Peyer's patch (tissue), 4 donors: ENCODE results near the gene CNTNAP2.

Source experiments
- CTCF ChIP-seq, 6 experiments: fragments of 450-650 bp in 4 of 6; fragments of 200-600 bp in 2 of 6; sonication (generic) in 1 of 6; IDR thresholded peaks; one replicate each; pipeline ENCODE4 v1.5.1; 2017 to 2019; ENCODE audit warnings: antibody characterized with exemption in 6 of 6, mild to moderate bottlenecking in 3 of 6, moderate library complexity in 1 of 6
- POLR2A ChIP-seq, 2 donors: fragments of 450-650 bp; IDR thresholded peaks; one replicate each; pipeline ENCODE4 v1.5.1; 2017; ENCODE audit warnings: antibody characterized with exemption in 2 of 2, mild to moderate bottlenecking in 2 of 2, moderate library complexity in 2 of 2

- TF ChIP-seq POLR2A (IDR thresholded peaks at IDR 0.05): no peak
- no peak for TF ChIP-seq CTCF (IDR thresholded peaks at IDR 0.05)
Observed at GRCh38 chr7:147564786-147565476, 1448.3 kb downstream of the CNTNAP2 start.
